Left ventricle myocardium superior (tissue), 1 donor: ENCODE measurements around the gene CCDC34. TPM values are rescaled to one million over a fixed set of nuclear protein-coding genes. Genes with fewer than 3 reads are reported as not detected.

ENCODE experiments used
- ATAC-seq: fragments of 200-7000 bp; cut with Tn5 transposase; one replicate; pipeline ENCODE4 v1.9.1; 2020; ENCODE audit warnings: mild to moderate bottlenecking, moderate library complexity
- DNase-seq: peaks from one replicate; pipeline ENCODE4 v3.0.0-alpha.2; 2020
- intact Hi-C: fragments of 100-400 bp; cut with micrococcal nuclease; formaldehyde crosslinking; loops from one replicate; pipeline ENCODE4 v1.11.0; 2022
- total RNA-seq: library from RNA; stranded (reverse); fragmentation: NEBNext Ultra II Directional; extraction: Animal tissue kit (Norgen Biotek cat#: 25700); gene quantifications from one replicate; pipeline ENCODE4 v1.2.1, GENCODE V29; 2021
- donor health status: DM: no; HTN: yes; CAD: no; lungs with severe emphysema.

The CCDC34 gene
- total RNA-seq, 1 donor from 2014 or later: 9.8 TPM

DNA sequence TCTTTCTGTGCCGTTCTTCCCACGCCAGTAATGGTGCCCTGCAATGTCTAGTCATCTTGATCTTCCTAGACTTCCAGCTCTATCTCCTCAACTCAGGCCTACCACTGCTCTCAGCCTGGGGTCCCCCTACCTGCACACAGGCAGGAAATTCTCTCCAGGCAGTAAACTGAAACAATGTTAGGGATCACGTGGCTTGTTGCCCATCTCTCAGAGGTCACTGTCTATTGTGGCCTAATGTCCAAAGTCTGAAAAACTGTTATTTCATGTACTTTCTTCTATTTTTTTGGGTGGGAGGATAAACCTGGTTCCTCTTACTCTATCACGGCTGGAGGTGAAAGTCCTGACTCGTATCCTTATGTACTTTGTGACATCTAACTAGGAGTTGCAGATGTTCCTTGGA lies 59.1 kb downstream of the CCDC34 start:
- intact Hi-C loops: no loop called here
- no peak for ATAC-seq
- DNase-seq: no peak

DNA sequence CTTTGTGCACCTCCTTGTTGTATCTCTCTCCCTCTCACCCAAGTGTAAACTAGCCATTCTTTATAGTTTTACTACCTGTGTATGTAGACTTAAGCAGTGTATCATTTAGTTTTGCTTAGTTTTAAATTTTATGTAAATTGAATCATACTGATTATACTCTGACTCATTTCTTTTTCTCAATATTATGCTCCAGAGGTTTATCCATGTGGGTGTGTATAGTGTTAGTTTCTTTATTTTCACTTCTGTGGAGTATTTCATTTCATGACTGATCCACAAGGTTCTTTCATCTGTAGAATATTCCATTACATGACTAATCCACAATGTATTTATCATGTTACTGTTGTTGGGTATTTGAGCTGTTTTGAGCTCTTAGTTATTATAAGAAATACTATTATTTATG lies 62.0 kb downstream of the CCDC34 start:
- DNase-seq (no peak), ATAC-seq (no peak)
- intact Hi-C loops: no loop called here

DNA sequence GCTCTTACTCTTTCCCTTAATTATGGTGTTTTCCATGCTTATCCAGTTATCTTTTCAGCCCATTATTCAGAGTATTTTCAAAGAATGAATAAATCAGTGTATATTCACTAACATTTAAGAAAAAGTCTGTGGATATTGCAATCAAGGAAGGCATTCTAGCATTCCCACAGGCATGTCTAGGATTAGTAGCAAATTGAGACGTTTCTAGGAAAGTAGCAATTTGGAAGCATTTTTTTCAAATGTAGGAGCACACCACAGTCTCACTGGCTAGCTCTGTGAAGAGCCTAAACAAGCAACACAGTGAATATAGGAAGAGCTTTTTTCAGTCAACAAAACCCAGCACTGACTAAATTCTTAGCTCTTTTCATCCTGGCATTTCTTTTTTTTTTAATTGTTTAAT lies 65.4 kb downstream of the CCDC34 start:
- intact Hi-C loops: loop anchor here (5.0 kb wide), 1 partner anchor 115 kb away; no protein-coding TSS in a partner anchor
- ATAC-seq: no peak
- DNase-seq: no peak

DNA sequence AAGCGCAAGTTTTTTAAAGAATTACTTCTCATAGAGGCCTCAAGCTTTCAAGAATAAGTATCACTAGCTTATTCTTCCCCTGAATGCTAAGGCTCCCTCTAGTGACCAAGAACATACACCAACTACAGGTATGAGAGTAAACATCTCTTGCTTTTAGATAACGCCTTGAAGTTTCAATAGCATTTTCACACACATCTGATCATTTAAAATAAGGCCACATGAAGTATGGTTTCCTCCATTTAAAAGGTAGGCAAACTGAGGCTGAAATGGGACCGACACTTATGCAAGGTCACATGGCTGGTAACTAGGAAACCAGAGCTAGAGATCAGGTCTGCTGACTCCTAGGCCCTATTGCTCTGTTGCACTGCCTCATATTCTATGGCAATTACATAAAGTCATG lies 66.5 kb downstream of the CCDC34 start:
- DNase-seq (no peak), ATAC-seq (peak; percentile 74)
- intact Hi-C loops: loop anchor here (5.0 kb wide), 1 partner anchor 114 kb away; no protein-coding TSS in a partner anchor

DNA sequence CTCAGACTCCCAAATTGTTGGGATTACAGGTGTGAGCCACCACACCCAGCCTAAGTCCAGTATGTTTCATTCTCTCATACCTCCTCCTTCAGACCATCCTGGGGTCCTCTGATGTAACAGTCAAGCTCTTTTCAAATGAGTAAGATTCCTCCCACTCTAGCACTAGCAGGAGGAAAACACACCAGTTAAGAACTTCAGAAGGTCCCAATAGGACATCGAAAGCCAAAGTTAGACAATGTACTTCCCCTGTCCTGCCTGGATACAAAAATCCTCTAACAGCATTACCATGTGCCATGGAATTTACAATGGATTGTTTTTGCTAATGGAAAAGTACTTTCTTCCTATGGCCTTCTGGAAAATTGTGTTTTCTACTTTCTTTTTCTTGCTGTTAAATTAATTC lies 67.1 kb downstream of the CCDC34 start:
- intact Hi-C loops: loop anchor here (5.0 kb wide), 1 partner anchor 114 kb away; no protein-coding TSS in a partner anchor
- no peak for DNase-seq
- peak; percentile 64 for ATAC-seq

DNA sequence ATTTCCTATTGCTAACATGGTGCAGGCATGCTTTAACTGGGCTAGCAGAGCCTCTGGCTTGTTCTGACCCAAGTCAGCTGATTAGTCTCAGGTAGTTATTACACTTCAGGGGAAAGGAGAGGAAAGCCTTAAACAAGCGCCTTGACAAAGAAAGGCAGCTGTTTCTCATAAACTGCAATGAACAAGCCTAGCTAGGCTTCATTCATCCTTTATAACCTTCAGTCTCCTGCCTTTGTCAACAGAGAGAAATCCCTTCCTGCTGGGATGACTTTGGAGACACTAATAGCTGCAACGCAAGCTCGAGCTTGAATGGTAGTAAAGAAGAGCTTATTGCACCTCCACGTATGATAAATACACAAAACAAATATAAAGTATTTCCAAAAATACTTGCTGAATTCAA lies 68.4 kb downstream of the CCDC34 start:
- DNase-seq: no peak
- intact Hi-C loops: loop anchor here (5.0 kb wide), 1 partner anchor 112 kb away; no protein-coding TSS in a partner anchor
- no peak for ATAC-seq

DNA sequence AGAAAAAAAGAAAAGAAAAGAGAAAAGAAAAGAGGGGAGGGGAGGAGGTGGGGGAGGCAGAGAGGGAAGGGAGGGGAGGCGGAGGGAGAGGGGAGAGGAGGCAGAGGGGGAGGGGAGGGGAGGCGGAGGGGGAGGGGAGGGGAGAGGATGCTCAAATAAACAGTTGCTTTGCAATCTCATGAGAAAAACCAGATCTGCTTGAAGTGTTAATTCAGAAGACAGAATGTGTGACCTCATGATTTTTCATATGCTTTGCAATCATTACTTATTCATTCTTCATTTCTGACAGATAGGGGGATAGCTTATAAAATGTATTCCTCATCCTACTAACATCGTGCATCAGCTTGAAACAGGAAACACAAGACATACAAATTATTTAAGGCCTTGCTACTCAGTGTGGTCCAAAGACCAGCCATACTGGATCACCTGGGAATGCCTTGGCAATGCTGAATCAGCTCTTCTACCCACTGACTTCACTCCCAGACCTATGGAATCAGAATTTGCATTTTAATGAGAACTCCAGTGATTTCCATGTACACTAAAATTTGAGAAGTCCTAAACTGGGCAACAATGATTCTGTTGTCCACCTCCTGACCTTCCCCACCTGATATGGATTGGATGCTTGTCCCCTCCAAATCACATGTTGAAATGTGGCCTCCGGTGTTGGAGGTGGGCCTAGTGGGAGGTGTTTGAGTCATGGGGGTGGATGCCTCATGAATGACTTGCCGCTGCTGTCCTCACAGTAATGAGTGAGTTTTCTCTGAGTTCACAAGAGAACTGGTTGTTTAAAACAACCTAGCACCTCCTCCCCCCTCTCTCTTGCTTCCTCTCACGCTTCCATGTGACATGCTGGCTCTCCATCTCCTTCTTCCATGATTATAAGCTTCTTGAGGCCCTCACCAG lies 69.2 kb downstream of the CCDC34 start:
- intact Hi-C loops: no loop called here

DNA sequence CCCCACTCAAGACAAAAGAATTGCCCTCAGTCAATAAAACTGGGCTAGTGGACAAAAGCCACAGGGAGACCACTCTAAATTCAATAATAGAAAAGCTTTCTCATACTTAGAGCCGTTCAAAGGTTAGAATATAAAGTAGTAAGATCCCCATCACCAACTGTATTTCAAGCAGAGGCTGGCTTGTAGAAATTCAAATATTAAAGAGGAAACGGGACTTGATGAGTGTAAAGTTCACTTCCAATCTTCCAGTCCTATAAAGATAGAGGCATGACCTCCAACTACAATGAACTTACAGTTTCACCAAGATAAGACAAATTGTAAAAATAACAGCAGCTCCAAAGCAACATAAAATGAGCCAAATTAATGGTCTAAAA lies 70.4 kb downstream of the CCDC34 start:
- intact Hi-C loops: no loop called here
- ATAC-seq: no peak
- DNase-seq: no peak

More for the DNA sequence above, 69.2 kb downstream of the CCDC34 start:
- ATAC-seq (no peak), DNase-seq (no peak)

DNA sequence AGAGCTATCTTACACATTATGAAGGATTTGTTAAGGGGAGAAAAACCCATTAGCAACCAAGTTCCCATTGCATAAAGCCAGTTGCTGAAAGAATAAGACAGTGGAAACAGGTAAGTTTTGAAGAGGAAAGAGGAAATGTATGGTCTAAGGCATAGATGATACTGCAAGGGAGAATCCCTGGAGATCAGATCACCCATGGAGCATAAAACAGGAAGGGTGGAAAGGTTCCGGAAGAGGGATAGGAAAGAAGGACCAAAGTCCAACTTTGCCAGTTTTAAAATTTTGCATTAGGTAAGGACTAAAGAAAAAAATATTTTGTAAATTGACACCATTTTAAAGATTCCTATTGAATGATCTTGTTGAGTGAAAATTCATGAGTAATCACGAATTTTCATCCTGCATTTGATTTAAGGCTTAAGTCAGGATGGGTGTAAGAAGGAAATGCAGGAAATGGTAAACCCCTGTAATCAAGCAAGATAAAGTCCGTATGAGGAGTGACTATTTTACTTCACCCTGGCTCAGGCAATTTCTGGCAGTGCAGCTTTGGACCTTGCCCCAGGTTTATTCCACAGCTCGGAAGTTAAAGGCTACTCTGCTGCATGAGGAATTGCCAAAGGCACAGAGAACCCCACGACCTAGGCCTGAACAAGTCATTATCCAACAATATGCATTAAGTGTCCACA lies 70.9 kb downstream of the CCDC34 start:
- intact Hi-C loops: no loop called here
- ATAC-seq: no peak
- no peak for DNase-seq

DNA sequence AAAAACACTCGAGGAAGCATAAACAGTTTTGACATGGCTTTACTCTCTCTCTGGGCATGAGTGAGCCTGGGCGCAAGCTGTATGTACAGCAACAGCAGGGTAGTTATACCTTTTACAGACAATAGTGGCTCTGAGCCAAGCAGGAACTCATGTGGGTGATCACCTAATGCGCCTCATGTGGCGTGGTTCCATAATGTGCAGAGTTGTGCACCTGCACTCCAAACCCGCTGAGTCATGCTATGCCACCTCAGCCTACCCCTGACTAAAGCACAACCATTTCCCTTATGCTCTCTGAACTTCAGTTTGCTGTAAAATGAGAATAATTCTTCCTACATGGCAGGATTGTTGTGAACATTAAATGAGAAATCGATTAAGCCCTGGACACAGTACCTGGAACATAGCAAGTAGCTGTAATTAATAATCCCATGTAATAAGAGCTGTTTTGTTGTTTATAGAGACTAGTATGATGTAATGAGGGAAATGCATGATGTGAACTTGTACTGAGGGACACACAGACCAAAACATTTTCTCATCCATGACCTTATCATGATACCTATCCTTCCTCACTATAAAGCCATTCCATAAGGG lies 71.6 kb downstream of the CCDC34 start:
- intact Hi-C loops: no loop called here
- DNase-seq (no peak), ATAC-seq (no peak)

DNA sequence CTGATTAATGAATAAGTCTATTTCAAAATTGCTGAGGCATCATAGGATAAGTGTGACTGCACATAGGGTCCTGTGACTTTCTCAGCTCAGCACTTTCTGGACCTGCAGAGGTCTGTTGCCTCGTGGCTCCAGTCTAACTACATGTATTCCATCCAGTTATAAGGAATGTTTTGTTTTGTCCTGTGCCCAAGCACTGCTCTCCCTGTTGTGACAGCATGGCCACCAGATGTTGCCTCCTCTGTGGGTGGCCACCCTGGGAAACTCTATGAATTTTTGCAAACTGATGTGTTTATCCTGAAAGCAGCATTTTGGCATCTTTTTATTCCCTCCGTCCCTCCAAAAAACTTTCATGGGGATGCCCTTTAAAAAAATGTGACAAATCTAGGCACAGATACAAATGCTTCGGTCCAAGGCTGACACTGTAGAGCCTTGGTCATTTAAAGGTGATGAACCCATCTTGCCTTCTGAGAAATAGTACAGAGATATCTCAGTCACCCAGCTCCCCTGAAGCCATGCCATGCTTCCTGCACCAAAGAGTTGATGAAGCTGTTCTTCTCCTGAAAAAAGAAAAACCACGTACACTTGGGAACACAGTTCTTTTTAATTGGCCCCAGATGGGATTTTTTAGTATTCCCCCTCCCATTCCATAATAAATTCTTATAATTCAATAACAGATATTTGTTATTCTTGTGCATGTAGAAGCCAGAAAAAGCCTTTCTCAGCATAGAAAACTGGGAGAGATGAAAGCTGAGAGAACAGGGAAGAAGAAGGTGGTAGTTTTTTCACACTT lies 72.6 kb downstream of the CCDC34 start:
- no peak for ATAC-seq
- intact Hi-C loops: no loop called here
- DNase-seq: no peak

Other genes starting within 250 kb of the CCDC34 start
- gene LGR4, start 109.6 kb upstream of the CCDC34 start, total RNA-seq: 43.5 TPM
- gene LIN7C, start 143.6 kb upstream of the CCDC34 start, total RNA-seq: 18.3 TPM